IMR-90 (cell line): ENCODE measurements around the gene DUSP9. TPM values are rescaled to one million over a fixed set of nuclear protein-coding genes. Genes with fewer than 3 reads are reported as not detected.

Experiments
- ATAC-seq: fragments of 200-7000 bp; cut with Tn5 transposase; 2 replicates; pipeline ENCODE4 v1.9.1; 2020; ENCODE audit warnings: low read depth, mild to moderate bottlenecking, moderate library complexity
- BruUV-seq: library from RNA; stranded (reverse); fragments of 400-500 nt; replicated peaks from 2 replicates; lab custom pipeline; 2021; lab: Mats Ljungman, UMichigan
- CTCF ChIA-PET: fragments of 300-600 bp; formaldehyde crosslinking; extraction: SDS; loops from one replicate; lab custom pipeline; 2021; ENCODE audit warnings: antibody characterized with exemption; lab: Yijun Ruan, JAX
- POLR2A ChIA-PET: fragments of 300-600 bp; sonication (Branson Sonifier 250); formaldehyde crosslinking; loops from one replicate; lab custom pipeline; 2022; ENCODE audit warnings: antibody characterized with exemption; ENCODE audit not compliant: unreplicated experiment; lab: Charles Lee
- DNase-seq: peaks from one replicate; pipeline ENCODE4 v3.0.0; 2013
- H2AFZ ChIP-seq: replicated peaks from 2 replicates; pipeline ENCODE3; 2013; ENCODE audit warnings: low read length, mild to moderate bottlenecking; ENCODE audit not compliant: poor library complexity
- H2AK5ac ChIP-seq: 2 replicates; pipeline ENCODE4 v1.6.1; 2013; ENCODE audit warnings: low read depth, low read length, inconsistent platforms
- H2AK9ac ChIP-seq: replicated peaks from 2 replicates; pipeline ENCODE3; 2013; ENCODE audit warnings: mild to moderate bottlenecking, low read depth, low read length, moderate library complexity; ENCODE audit not compliant: poor library complexity
- H2BK120ac ChIP-seq: 2 replicates; pipeline ENCODE4 v1.6.1; 2013; ENCODE audit warnings: low read depth, low read length, inconsistent platforms
- H2BK15ac ChIP-seq: 3 replicates; pipeline ENCODE4 v1.6.1; 2013; ENCODE audit warnings: low read depth, low read length, inconsistent platforms
- H2BK20ac ChIP-seq: 2 replicates; pipeline ENCODE4 v1.6.1; 2013; ENCODE audit warnings: low read depth, mild to moderate bottlenecking, inconsistent platforms, low read length, moderate library complexity
- H2BK5ac ChIP-seq: 2 replicates; pipeline ENCODE4 v1.6.1; 2013; ENCODE audit warnings: mild to moderate bottlenecking, low read depth, low read length, inconsistent platforms; ENCODE audit not compliant: poor library complexity, severe bottlenecking
- H3K14ac ChIP-seq: replicated peaks from 2 replicates; pipeline ENCODE4 v1.6.1; 2013; ENCODE audit warnings: low read depth, low read length, inconsistent platforms
- H3K18ac ChIP-seq: 2 replicates; pipeline ENCODE4 v1.6.1; 2013; ENCODE audit warnings: low read depth, low read length, control low read depth
- H3K23ac ChIP-seq: 2 replicates; pipeline ENCODE4 v1.6.1; 2013; ENCODE audit warnings: low read depth, low read length, inconsistent platforms
- H3K27ac ChIP-seq: 2 replicates; pipeline ENCODE4 v1.5.1; 2013; ENCODE audit warnings: mild to moderate bottlenecking, control low read depth, low read length; ENCODE audit not compliant: insufficient read depth
- H3K27me3 ChIP-seq: 2 replicates; pipeline ENCODE4 v1.6.1; 2013; ENCODE audit warnings: low read length; ENCODE audit not compliant: control insufficient read depth, insufficient read depth
- H3K36me3 ChIP-seq: 2 replicates; pipeline ENCODE4 v1.6.1; 2013; ENCODE audit warnings: low read length, mixed read lengths; ENCODE audit not compliant: control insufficient read depth, insufficient read depth
- H3K4ac ChIP-seq: 2 replicates; pipeline ENCODE4 v1.6.1; 2013; ENCODE audit warnings: low read depth, low read length, inconsistent platforms
- H3K4me1 ChIP-seq: 2 replicates; pipeline ENCODE4 v1.6.1; 2013; ENCODE audit warnings: low read length, mixed read lengths; ENCODE audit not compliant: control insufficient read depth, insufficient read depth
- H3K4me2 ChIP-seq: 2 replicates; pipeline ENCODE4 v1.6.1; 2013; ENCODE audit warnings: low read depth, mild to moderate bottlenecking, control low read depth, low read length, moderate library complexity
- H3K4me3 ChIP-seq: 2 replicates; pipeline ENCODE4 v1.5.1; 2013; ENCODE audit warnings: low read depth, mild to moderate bottlenecking, control low read depth, low read length, moderate library complexity; ENCODE audit not compliant: insufficient read depth
- H3K56ac ChIP-seq: 2 replicates; pipeline ENCODE4 v1.6.1; 2013; ENCODE audit warnings: low read length, inconsistent platforms; ENCODE audit not compliant: insufficient read depth; ENCODE audit errors: extremely low read depth
- H3K79me1 ChIP-seq, 2 experiments: 2 replicates each; pipeline ENCODE4 v1.6.1; 2013; ENCODE audit warnings: low read length in 2 of 2, inconsistent platforms in 1 of 2, low read depth in 1 of 2
- H3K9ac ChIP-seq: 2 replicates; pipeline ENCODE4 v1.6.1; 2013; ENCODE audit warnings: low read depth, low read length, control low read depth
- H3K9me1 ChIP-seq: 2 replicates; pipeline ENCODE4 v1.6.1; 2013; ENCODE audit warnings: low read length, inconsistent platforms; ENCODE audit not compliant: insufficient read depth
- H3K9me3 ChIP-seq: 2 replicates; pipeline ENCODE4 v1.6.1; 2013; ENCODE audit warnings: low read length; ENCODE audit not compliant: control insufficient read depth, insufficient read depth
- H4K20me1 ChIP-seq: 2 replicates; pipeline ENCODE4 v1.6.1; 2013; ENCODE audit warnings: low read length, inconsistent platforms; ENCODE audit not compliant: insufficient read depth
- H4K5ac ChIP-seq: 2 replicates; pipeline ENCODE4 v1.6.1; 2013; ENCODE audit warnings: mild to moderate bottlenecking, low read depth, low read length, control low read depth
- H4K8ac ChIP-seq, 2 experiments: 2 replicates each; pipeline ENCODE4 v1.6.1; 2013; ENCODE audit warnings: low read depth in 2 of 2, low read length in 2 of 2, control low read depth in 1 of 2, inconsistent platforms in 1 of 2
- H4K91ac ChIP-seq: 2 replicates; pipeline ENCODE4 v1.6.1; 2013; ENCODE audit warnings: low read depth, low read length, inconsistent platforms; ENCODE audit not compliant: insufficient read depth
- BHLHE40 ChIP-seq: fragments of 150-350 bp; IDR thresholded peaks from 2 replicates; pipeline ENCODE4 v1.6.1; 2016; ENCODE audit warnings: mild to moderate bottlenecking, low read depth, low read length
- CEBPB ChIP-seq: IDR thresholded peaks from 2 replicates; pipeline ENCODE4 v1.6.1; 2012; ENCODE audit warnings: low read depth, low read length, improper control_type of control experiment
- MXI1 ChIP-seq: IDR thresholded peaks from 2 replicates; pipeline ENCODE4 v1.6.1; 2012; ENCODE audit warnings: low read depth, mild to moderate bottlenecking, low read length, moderate library complexity, borderline replicate concordance
- POLR2A ChIP-seq: IDR thresholded peaks from 2 replicates; pipeline ENCODE4 v1.6.1; 2012; ENCODE audit warnings: mild to moderate bottlenecking, low read depth, low read length
- USF2 ChIP-seq: fragments of 150-350 bp; IDR thresholded peaks from 2 replicates; pipeline ENCODE4 v1.6.1; 2017; ENCODE audit warnings: mild to moderate bottlenecking, antibody characterized with exemption, low read length, low read depth
- WGBS, 2 experiments: methylation state at CpG; one replicate each; pipeline versions ENCODE4 v1.1.5 to v1.1.7; 2013; ENCODE audit warnings: missing lambda C conversion rate in 2 of 2; ENCODE audit not compliant: insufficient read length in 1 of 2; ENCODE audit errors: extremely low coverage in 2 of 2; 5-methylcytosine and 5-hydroxymethylcytosine counted together
- dilution Hi-C: fragments of 300-500 bp; cut with HindIII; formaldehyde crosslinking; loops from one replicate; pipeline ENCODE4 v1.14.3; 2018; ENCODE audit warnings: low sequenced_read_pairs; ENCODE audit not compliant: unreplicated experiment
- in situ Hi-C: fragments of 300-500 bp; cut with MboI; formaldehyde crosslinking; loops from 3 replicates; pipeline ENCODE4 v1.14.3; 2019; ENCODE audit warnings: low sequenced_read_pairs, inconsistent platforms, mixed read lengths
- intact Hi-C: fragments of 100-400 bp; cut with micrococcal nuclease; formaldehyde crosslinking; loops from 2 replicates; pipeline ENCODE4 v1.10.0; 2022
- polyA plus RNA-seq, 3 experiments: library from polyadenylated mRNA; depleted of rRNA; stranded (reverse); fragments of >200 nt; gene quantifications; 2 replicates each; pipeline ENCODE4 v1.2.3, GENCODE V29; 2012; ENCODE audit warnings: low replicate concordance in 1 of 3
- total RNA-seq: library from RNA; depleted of rRNA; stranded (reverse); fragments of >200 nt; gene quantifications from 2 replicates; pipeline ENCODE4 v1.2.3, GENCODE V29; 2012
- TF ChIP-seq, protein P1 (sequence below): conservative IDR thresholded peaks from 2 replicates; pipeline ENCODE4 v1.5.1; 2012; ENCODE audit warnings: mild to moderate bottlenecking, low read depth, low read length, improper control_type of control experiment

DUSP9 gene
- total and polyA plus RNA-seq, 2 of the 4 experiments (the other 2 are of a cell fraction) = under 0.01 to 0.09 TPM

DNA sequence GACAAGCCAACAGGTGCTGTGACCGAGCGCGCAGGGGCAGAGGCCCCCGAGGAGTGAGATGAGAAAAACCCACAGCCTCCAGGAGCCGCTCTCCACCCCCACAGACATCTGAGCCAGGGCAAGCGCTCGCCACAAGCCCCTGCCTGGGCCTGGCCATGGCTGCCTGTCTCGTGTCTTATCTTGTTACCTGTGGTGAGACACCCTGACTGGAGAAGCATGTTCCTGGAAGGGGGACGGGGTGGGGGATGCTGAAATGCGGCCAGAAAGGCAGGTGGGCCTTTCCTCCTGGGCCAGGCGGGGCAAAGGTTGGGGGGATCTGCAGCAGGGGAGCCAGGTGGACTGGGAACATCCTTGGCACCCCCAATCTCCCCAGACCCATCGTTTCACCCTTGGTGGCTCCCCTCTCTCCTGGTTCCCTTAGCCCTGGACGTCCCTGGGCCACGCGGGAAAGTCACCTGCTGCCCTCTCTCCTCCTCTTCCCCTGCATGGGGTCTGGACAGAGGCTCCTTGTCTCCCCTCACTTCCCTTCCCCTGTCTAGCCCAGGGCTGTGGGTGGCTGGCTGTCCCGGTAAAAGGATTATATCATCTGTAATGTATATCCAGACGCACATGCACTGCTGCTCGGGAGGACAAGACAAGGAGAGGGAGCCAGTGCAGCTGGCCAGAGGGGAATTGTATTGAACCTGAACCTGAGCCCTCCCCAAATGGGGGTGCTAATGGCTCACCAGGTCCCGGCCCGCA lies 8.4 kb upstream of the DUSP9 start:
- H3K9me3 ChIP-seq = peaks cover 4% of the 10 kb centered on the region; the same call in 1 of the 2 replicates
- no peak for ATAC-seq
- CTCF ChIA-PET = no interaction called here

More for the DNA sequence above, 8.4 kb upstream of the DUSP9 start:
- Histone ChIP-seq H2AFZ (no peak overlapping the region), H3K23ac (no peak overlapping the region), H3K4ac (no peak overlapping the region), H3K56ac (no peak overlapping the region), H3K4me2 (no peak overlapping the region), H2BK5ac (no peak overlapping the region), H3K9me1 (no peaks in the 10 kb centered on the region), H2BK20ac (no peak overlapping the region), H4K8ac (no peak overlapping the region), H2AK9ac (no peak overlapping the region), H3K36me3 (no peaks in the 10 kb centered on the region), H2BK15ac (no peak overlapping the region), H4K5ac (no peak overlapping the region), H3K18ac (no peak overlapping the region), H2BK120ac (no peak overlapping the region), H3K27me3 (peaks cover 38% of the 10 kb centered on the region), H4K20me1 (no peaks in the 10 kb centered on the region), H3K4me3 (no peak overlapping the region), H3K4me1 (no peaks in the 10 kb centered on the region), H3K79me1 (no peaks in the 10 kb centered on the region), H2AK5ac (no peak overlapping the region), H3K27ac (no peak overlapping the region), H3K9ac (no peak overlapping the region), H3K14ac (no peak overlapping the region), H4K91ac (no peak overlapping the region)
- in situ Hi-C loops = no loop called here
- TF ChIP-seq POLR2A (no peak), USF2 (no peak), MXI1 (no peak), CEBPB (no peak), BHLHE40 (no peak)
- TF ChIP-seq, protein P1, sequence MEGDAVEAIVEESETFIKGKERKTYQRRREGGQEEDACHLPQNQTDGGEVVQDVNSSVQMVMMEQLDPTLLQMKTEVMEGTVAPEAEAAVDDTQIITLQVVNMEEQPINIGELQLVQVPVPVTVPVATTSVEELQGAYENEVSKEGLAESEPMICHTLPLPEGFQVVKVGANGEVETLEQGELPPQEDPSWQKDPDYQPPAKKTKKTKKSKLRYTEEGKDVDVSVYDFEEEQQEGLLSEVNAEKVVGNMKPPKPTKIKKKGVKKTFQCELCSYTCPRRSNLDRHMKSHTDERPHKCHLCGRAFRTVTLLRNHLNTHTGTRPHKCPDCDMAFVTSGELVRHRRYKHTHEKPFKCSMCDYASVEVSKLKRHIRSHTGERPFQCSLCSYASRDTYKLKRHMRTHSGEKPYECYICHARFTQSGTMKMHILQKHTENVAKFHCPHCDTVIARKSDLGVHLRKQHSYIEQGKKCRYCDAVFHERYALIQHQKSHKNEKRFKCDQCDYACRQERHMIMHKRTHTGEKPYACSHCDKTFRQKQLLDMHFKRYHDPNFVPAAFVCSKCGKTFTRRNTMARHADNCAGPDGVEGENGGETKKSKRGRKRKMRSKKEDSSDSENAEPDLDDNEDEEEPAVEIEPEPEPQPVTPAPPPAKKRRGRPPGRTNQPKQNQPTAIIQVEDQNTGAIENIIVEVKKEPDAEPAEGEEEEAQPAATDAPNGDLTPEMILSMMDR = no peak
- DNase-seq = no peak
- WGBS, 2 experiments = 70% methylated on average over 2 of the region's 20 CpGs; no CpG with 5 or more reads in 1 of the 2 experiments
- intact Hi-C loops = no loop called here
- dilution Hi-C loops = no loop called here
- BruUV-seq = no TSS peak
- POLR2A ChIA-PET = no interaction called here
